ENCODE measurements around the gene SBF2. TPM values are rescaled to one million over a fixed set of nuclear protein-coding genes. Genes with fewer than 3 reads are reported as not detected.
"Not testable (repeated sequence)": the region's sequence is repeated elsewhere in the genome, so short reads cannot be mapped to it uniquely, and the experiment has no call there.

SBF2 gene
- total and polyA plus RNA-seq, 3 experiments from 2014 or later = 3.7 to 4.3 (median 4.2) TPM

GRCh38 chr11:9922806-9923205, 371.2 kb downstream of the SBF2 start:
- ChIA-PET CTCF (no interaction called here), POLR2A (no interaction called here)
- H3K27me3 Mint-ChIP-seq = no peaks in the 10 kb centered on the region
- no peaks in the 10 kb centered on the region for H3K9me3 Mint-ChIP-seq
- no peak overlapping the region for H3K27ac Mint-ChIP-seq
- Histone ChIP-seq H3K4me3 (ENCODE audit: low read length) (no peak overlapping the region), H3K27me3 (ENCODE audit: insufficient read depth, low read length, poor library complexity, severe bottlenecking) (no peaks in the 10 kb centered on the region), H3K4me1 (ENCODE audit: insufficient read depth, low read length) (no peaks in the 10 kb centered on the region), H3K9me3 (ENCODE audit: low read length) (no peaks in the 10 kb centered on the region), H3K36me3 (ENCODE audit: insufficient read depth, low read length) (no peaks in the 10 kb centered on the region), H3K27ac (ENCODE audit: low read depth, low read length) (no peak overlapping the region)
- no peaks in the 10 kb centered on the region for H3K36me3 Mint-ChIP-seq
- H3K4me1 Mint-ChIP-seq = no peaks in the 10 kb centered on the region
- no peak overlapping the region for H3K4me3 Mint-ChIP-seq
- DNase-seq = no peak

DNA sequence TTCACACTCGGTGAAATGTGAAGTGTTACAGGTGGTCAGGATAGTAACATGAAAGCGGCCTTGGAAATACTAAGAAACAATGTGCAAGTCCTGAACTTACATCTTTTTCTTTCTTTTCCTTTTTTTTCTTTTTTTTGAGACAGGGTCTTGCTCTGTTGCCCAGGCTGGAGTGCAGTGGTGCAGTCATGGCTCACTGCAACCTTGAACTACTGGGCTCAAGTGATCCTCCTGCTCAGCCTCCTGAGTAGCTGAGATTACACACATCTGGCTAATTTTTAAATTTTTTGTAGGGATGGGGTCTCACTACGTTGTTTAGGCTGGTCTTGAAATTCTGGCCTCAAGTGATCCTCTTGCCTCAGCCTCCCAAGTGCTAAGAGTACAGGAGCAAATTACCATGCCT, 377.5 kb downstream of the SBF2 start:
- peak overlapping the region in 1 of 8 donors; percentile 38 for H3K27ac Mint-ChIP-seq
- POLR2A ChIA-PET = no interaction called here
- no peaks in the 10 kb centered on the region for H3K27me3 Mint-ChIP-seq
- H3K36me3 Mint-ChIP-seq = peaks cover 0 to 6% (median 0%) of the 10 kb centered on the region in 3 donors
- Histone ChIP-seq H3K9me3 (ENCODE audit: low read length) (no peaks in the 10 kb centered on the region), H3K27ac (ENCODE audit: low read depth, low read length) (no peak overlapping the region), H3K27me3 (ENCODE audit: insufficient read depth, low read length, poor library complexity, severe bottlenecking) (no peaks in the 10 kb centered on the region), H3K4me3 (ENCODE audit: low read length) (no peak overlapping the region), H3K4me1 (ENCODE audit: insufficient read depth, low read length) (no peaks in the 10 kb centered on the region), H3K36me3 (ENCODE audit: insufficient read depth, low read length) (no peaks in the 10 kb centered on the region)
- H3K4me1 Mint-ChIP-seq = no peaks in the 10 kb centered on the region
- DNase-seq = no peak
- H3K4me3 Mint-ChIP-seq = no peak overlapping the region
- CTCF ChIA-PET = no interaction called here
- no peaks in the 10 kb centered on the region for H3K9me3 Mint-ChIP-seq

DNA sequence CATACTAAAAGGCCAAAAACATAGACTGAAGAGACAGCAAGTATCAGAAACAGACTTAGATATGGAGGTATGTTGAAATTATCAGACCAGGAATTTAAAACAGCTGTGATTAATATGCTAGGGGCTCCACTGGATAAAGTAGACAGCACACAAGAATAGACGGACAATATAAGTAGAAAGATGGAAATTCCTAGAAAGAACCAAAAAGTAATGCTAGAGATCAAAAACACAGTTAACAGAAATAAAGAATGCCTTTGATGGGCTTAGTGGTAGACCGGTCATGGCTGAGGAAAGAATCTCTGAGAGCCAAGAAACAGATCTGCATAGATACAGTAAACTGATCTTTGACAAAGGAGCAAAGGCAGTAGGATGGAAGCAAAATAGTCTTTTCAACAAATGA, 380.0 kb downstream of the SBF2 start:
- Histone ChIP-seq H3K27ac (ENCODE audit: low read depth, low read length) (no peak overlapping the region), H3K36me3 (ENCODE audit: insufficient read depth, low read length) (no peaks in the 10 kb centered on the region), H3K4me1 (ENCODE audit: insufficient read depth, low read length) (no peaks in the 10 kb centered on the region), H3K4me3 (ENCODE audit: low read length) (no peak overlapping the region), H3K27me3 (ENCODE audit: insufficient read depth, low read length, poor library complexity, severe bottlenecking) (no peaks in the 10 kb centered on the region), H3K9me3 (ENCODE audit: low read length) (no peaks in the 10 kb centered on the region)
- Mint-ChIP-seq H3K9me3 (no peaks in the 10 kb centered on the region), H3K27ac (no peak overlapping the region), H3K4me1 (no peaks in the 10 kb centered on the region), H3K4me3 (no peak overlapping the region), H3K36me3 (peaks cover 0 to 6% (median 3%) of the 10 kb centered on the region in 3 donors), H3K27me3 (no peaks in the 10 kb centered on the region)
- no peak for DNase-seq
- ChIA-PET CTCF (no interaction called here), POLR2A (no interaction called here)

- ChIA-PET CTCF (interaction anchor here (0.5 kb wide), 1 partner anchor 45 kb away, joined by 3 read pairs; no protein-coding TSS in a partner anchor), POLR2A (no interaction called here)
- Mint-ChIP-seq H3K27ac (no peak overlapping the region), H3K4me1 (no peaks in the 10 kb centered on the region), H3K4me3 (no peak overlapping the region), H3K27me3 (no peaks in the 10 kb centered on the region), H3K9me3 (no peaks in the 10 kb centered on the region), H3K36me3 (peaks cover 0 to 3% (median 0%) of the 10 kb centered on the region in 3 donors)
- H3K4me3 ChIP-seq (ENCODE audit: low read length) = no peak overlapping the region
- no peaks in the 10 kb centered on the region for H3K9me3 ChIP-seq (ENCODE audit: low read length)
- no peaks in the 10 kb centered on the region for H3K36me3 ChIP-seq (ENCODE audit: insufficient read depth, low read length)
- H3K27ac ChIP-seq (ENCODE audit: low read depth, low read length) = no peak overlapping the region
- H3K27me3 ChIP-seq (ENCODE audit: insufficient read depth, low read length, poor library complexity, severe bottlenecking) = no peaks in the 10 kb centered on the region
- no peak for DNase-seq
- no peaks in the 10 kb centered on the region for H3K4me1 ChIP-seq (ENCODE audit: insufficient read depth, low read length)
These were observed 387.8 kb downstream of the SBF2 start for GRCh38 chr11:9905960-9906791.

DNA sequence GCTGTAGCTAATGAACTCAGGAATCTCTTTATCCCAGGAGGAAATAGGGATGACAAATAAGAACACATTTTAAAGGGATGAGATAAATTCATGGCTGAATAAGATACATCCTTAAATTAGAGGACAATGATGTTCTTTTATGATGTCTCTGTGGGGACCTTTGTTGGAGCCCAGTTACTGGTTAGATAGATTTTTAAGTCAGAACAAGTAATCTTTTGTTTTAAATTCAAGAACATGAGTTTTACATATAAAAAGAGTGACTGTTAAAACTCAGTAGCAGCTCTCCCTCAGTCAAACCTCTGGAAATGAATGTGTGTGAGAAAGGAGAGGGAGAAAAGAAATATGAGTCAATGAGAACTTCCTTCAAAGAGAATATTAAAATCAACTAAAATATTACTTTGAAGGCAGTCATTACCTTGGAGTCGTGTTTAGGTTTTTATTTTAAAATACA, 388.5 kb downstream of the SBF2 start:
- no peaks in the 10 kb centered on the region for H3K4me1 ChIP-seq (ENCODE audit: insufficient read depth, low read length)
- H3K9me3 ChIP-seq (ENCODE audit: low read length) = no peaks in the 10 kb centered on the region
- POLR2A ChIA-PET = no interaction called here
- CTCF ChIA-PET = no interaction called here
- Mint-ChIP-seq H3K36me3 (peaks cover 0 to 3% (median 0%) of the 10 kb centered on the region in 3 donors), H3K27ac (no peak overlapping the region), H3K27me3 (no peaks in the 10 kb centered on the region), H3K4me1 (no peaks in the 10 kb centered on the region), H3K4me3 (no peak overlapping the region), H3K9me3 (no peaks in the 10 kb centered on the region)
- no peak for DNase-seq
- no peaks in the 10 kb centered on the region for H3K36me3 ChIP-seq (ENCODE audit: insufficient read depth, low read length)
- no peaks in the 10 kb centered on the region for H3K27me3 ChIP-seq (ENCODE audit: insufficient read depth, low read length, poor library complexity, severe bottlenecking)
- H3K27ac ChIP-seq (ENCODE audit: low read depth, low read length) = no peak overlapping the region
- H3K4me3 ChIP-seq (ENCODE audit: low read length) = no peak overlapping the region

DNA sequence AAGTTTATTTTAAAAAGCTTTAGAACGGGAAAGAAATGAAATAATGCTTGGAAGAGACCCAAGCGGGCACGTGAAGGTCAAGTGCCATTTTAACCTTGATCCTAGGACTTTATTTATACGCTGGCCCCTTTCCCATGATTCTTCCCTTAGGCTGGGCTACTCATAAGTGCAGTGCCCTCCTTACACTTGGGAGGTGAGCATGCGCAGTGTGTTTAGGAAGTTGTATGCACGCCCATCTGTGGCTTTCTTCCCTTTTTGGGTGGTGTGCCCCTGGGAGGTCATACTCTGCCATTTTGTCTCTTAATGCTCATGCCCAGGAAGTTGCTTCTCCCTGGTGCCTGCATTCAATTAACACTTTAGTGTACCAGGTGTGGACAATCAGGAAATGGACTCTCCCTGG, 390.4 kb downstream of the SBF2 start:
- Histone ChIP-seq H3K4me3 (ENCODE audit: low read length) (no peak overlapping the region), H3K9me3 (ENCODE audit: low read length) (no peaks in the 10 kb centered on the region), H3K36me3 (ENCODE audit: insufficient read depth, low read length) (no peaks in the 10 kb centered on the region), H3K27me3 (ENCODE audit: insufficient read depth, low read length, poor library complexity, severe bottlenecking) (no peaks in the 10 kb centered on the region), H3K4me1 (ENCODE audit: insufficient read depth, low read length) (no peaks in the 10 kb centered on the region), H3K27ac (ENCODE audit: low read depth, low read length) (no peak overlapping the region)
- POLR2A ChIA-PET = no interaction called here
- no peak for DNase-seq
- H3K36me3 Mint-ChIP-seq = no peaks in the 10 kb centered on the region
- CTCF ChIA-PET = no interaction called here
- H3K27me3 Mint-ChIP-seq = no peaks in the 10 kb centered on the region
- no peak overlapping the region for H3K4me3 Mint-ChIP-seq
- H3K4me1 Mint-ChIP-seq = no peaks in the 10 kb centered on the region
- no peaks in the 10 kb centered on the region for H3K9me3 Mint-ChIP-seq
- no peak overlapping the region for H3K27ac Mint-ChIP-seq

DNA sequence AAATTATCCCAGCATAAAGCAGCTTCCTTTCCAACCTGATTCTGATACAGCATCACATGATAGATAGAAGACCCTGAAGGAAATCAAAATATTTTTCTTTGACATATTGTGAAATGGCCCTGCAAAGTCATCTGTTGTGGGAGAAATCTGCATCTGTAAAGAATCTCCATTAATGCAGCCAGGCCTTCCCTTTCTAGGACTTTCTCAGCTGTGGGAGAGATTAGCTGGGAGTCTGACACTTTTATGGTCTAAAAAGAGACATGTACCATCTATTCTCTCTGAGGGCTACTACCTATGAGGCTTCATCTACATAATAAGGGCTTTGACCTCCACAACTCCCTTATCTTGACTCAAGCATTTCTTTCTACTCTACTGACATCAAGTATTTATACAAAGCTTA, 392.1 kb downstream of the SBF2 start:
- H3K4me3 ChIP-seq (ENCODE audit: low read length) = no peak overlapping the region
- ChIA-PET POLR2A (no interaction called here), CTCF (no interaction called here)
- DNase-seq = no peak
- no peaks in the 10 kb centered on the region for H3K4me1 ChIP-seq (ENCODE audit: insufficient read depth, low read length)
- no peaks in the 10 kb centered on the region for H3K4me1 Mint-ChIP-seq
- H3K27ac ChIP-seq (ENCODE audit: low read depth, low read length) = no peak overlapping the region
- H3K9me3 Mint-ChIP-seq = no peaks in the 10 kb centered on the region
- no peak overlapping the region for H3K4me3 Mint-ChIP-seq
- no peaks in the 10 kb centered on the region for H3K36me3 ChIP-seq (ENCODE audit: insufficient read depth, low read length)
- peaks cover 0 to 1% (median 0%) of the 10 kb centered on the region in 3 donors for H3K36me3 Mint-ChIP-seq
- no peaks in the 10 kb centered on the region for H3K27me3 Mint-ChIP-seq
- H3K27me3 ChIP-seq (ENCODE audit: insufficient read depth, low read length, poor library complexity, severe bottlenecking) = no peaks in the 10 kb centered on the region
- no peak overlapping the region for H3K27ac Mint-ChIP-seq
- no peaks in the 10 kb centered on the region for H3K9me3 ChIP-seq (ENCODE audit: low read length)

DNA sequence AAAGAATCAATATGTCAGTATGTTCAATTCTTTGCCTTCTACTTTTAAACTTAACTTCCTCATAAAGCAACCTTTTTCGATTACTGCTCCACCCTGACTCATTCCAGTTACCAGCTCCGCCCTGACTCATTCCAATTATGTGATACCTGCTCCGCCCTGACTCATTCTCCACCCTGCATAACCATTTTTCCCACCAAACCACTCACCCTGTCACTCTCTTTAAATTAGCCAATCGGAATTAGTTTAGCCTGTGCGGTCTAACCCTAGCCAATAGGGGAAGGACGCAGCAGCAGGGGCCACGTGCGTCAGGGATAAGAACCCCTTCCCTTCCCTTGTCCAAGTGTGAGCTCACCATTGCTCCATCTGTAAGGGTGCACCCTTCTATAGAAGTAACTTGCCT, 393.8 kb downstream of the SBF2 start:
- not testable (repeated sequence) for H3K27ac Mint-ChIP-seq, H3K4me3 Mint-ChIP-seq

More for the DNA sequence above, 393.8 kb downstream of the SBF2 start:
- H3K27ac ChIP-seq (ENCODE audit: low read depth, low read length); CTCF ChIA-PET; H3K9me3 Mint-ChIP-seq; H3K9me3 ChIP-seq (ENCODE audit: low read length); H3K27me3 ChIP-seq (ENCODE audit: insufficient read depth, low read length, poor library complexity, severe bottlenecking); H3K4me3 ChIP-seq (ENCODE audit: low read length); POLR2A ChIA-PET; H3K36me3 ChIP-seq (ENCODE audit: insufficient read depth, low read length); H3K27me3 Mint-ChIP-seq; H3K4me1 Mint-ChIP-seq; DNase-seq; H3K4me1 ChIP-seq (ENCODE audit: insufficient read depth, low read length): not testable (repeated sequence)
- peaks cover 3 to 11% (median 10%) of the 10 kb centered on the region in 3 donors for H3K36me3 Mint-ChIP-seq

Measured in CD8-positive, alpha-beta memory T cell (primary cell).